MM.1S (cell line): ENCODE results near the gene MAPK10.

Experiments used
- DNase-seq: peaks from one replicate; pipeline ENCODE4 v3.0.0-alpha.2; 2015
- H2AFZ ChIP-seq: fragments of 300-600 bp; sonication (generic); 2 replicates; pipeline ENCODE4 v1.6.0; 2016; ENCODE audit warnings: antibody characterized with exemption, low read length
- H3F3A ChIP-seq: fragments of 300-600 bp; sonication (generic); 2 replicates; pipeline ENCODE4 v1.6.1; 2016; ENCODE audit warnings: mild to moderate bottlenecking, antibody characterized with exemption, low read length, moderate library complexity, mixed read lengths; ENCODE audit not compliant: insufficient read depth
- H3K27ac ChIP-seq: fragments of 300-600 bp; sonication (generic); 2 replicates; pipeline ENCODE4 v1.5.1; 2016; ENCODE audit warnings: mild to moderate bottlenecking, low read length
- H3K27me3 ChIP-seq: fragments of 300-600 bp; sonication (generic); replicated peaks from 2 replicates; pipeline ENCODE4 v1.6.0; 2016; ENCODE audit warnings: low read length; ENCODE audit not compliant: insufficient read depth
- H3K36me3 ChIP-seq: fragments of 300-600 bp; sonication (generic); replicated peaks from 2 replicates; pipeline ENCODE4 v1.6.1; 2016; ENCODE audit warnings: mild to moderate bottlenecking, low read length, mixed read lengths; ENCODE audit not compliant: insufficient read depth
- H3K4me1 ChIP-seq: fragments of 300-600 bp; sonication (generic); 2 replicates; pipeline ENCODE4 v1.6.1; 2016; ENCODE audit warnings: low read length, mixed read lengths
- H3K4me2 ChIP-seq: fragments of 300-600 bp; sonication (generic); 2 replicates; pipeline ENCODE4 v1.6.0; 2016; ENCODE audit warnings: low read depth, low read length
- H3K4me3 ChIP-seq: fragments of 300-600 bp; sonication (generic); 2 replicates; pipeline ENCODE4 v1.5.1; 2016; ENCODE audit warnings: low read length, mixed read lengths
- H3K79me2 ChIP-seq: fragments of 300-600 bp; sonication (generic); 2 replicates; pipeline ENCODE4 v1.6.1; 2016; ENCODE audit warnings: mixed run types, low read length, mixed read lengths
- H3K9ac ChIP-seq: fragments of 300-600 bp; sonication (generic); 2 replicates; pipeline ENCODE4 v1.6.1; 2016; ENCODE audit warnings: low read length, mixed read lengths
- H3K9me2 ChIP-seq: fragments of 300-600 bp; sonication (generic); replicated peaks from 2 replicates; pipeline ENCODE4 v1.6.1; 2016; ENCODE audit warnings: mild to moderate bottlenecking, low read length, mixed read lengths; ENCODE audit not compliant: insufficient read depth
- H3K9me3 ChIP-seq: fragments of 300-600 bp; sonication (generic); replicated peaks from 2 replicates; pipeline ENCODE4 v1.6.1; 2016; ENCODE audit warnings: mild to moderate bottlenecking, low read length, mixed read lengths; ENCODE audit not compliant: insufficient read depth
- H4K20me1 ChIP-seq: fragments of 300-600 bp; sonication (generic); 2 replicates; pipeline ENCODE4 v1.6.1; 2016; ENCODE audit warnings: mild to moderate bottlenecking, low read length, moderate library complexity, mixed read lengths; ENCODE audit not compliant: insufficient read depth
- CTCF ChIP-seq: fragments of 300-600 bp; sonication (generic); IDR thresholded peaks from 2 replicates; pipeline ENCODE4 v1.5.1; 2016; ENCODE audit warnings: antibody characterized with exemption, low read length, mixed read lengths
- EZH2 ChIP-seq: fragments of 300-600 bp; sonication (generic); optimal IDR thresholded peaks from 2 replicates; pipeline ENCODE3; 2017; ENCODE audit warnings: low read depth, mild to moderate bottlenecking, antibody characterized with exemption, low read length, mixed read lengths
- EZH2phosphoT487 ChIP-seq: fragments of 300-600 bp; sonication (generic); IDR thresholded peaks from 2 replicates; pipeline ENCODE4 v1.6.1; 2018; ENCODE audit warnings: antibody characterized with exemption, low read length

MAPK10 gene

DNA sequence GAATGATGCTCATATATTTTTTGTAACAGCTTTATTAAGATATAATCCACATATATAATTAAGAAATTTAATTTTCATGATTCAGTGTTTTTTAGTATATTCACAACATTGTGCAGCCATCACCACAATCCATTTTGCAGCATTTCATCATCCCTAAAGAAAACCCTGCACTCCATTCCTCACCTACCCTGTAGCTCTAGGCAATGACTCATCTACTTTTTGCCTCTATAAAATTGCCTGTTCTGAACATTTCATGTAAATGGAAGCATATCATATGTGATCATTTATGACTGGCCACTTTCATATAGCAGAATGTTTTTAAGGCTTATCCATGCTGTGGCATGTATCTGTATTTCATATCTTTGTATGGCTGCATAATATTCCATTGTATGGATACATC, 339.9 kb downstream of the MAPK10 start:
- Histone ChIP-seq H2AFZ (no peak overlapping the region), H3K4me2 (no peak overlapping the region), H3K9me3 (no peaks in the 10 kb centered on the region), H3K9me2 (no peaks in the 10 kb centered on the region), H3K4me3 (no peak overlapping the region), H3F3A (no peaks in the 10 kb centered on the region), H3K4me1 (no peaks in the 10 kb centered on the region), H3K27ac (no peak overlapping the region), H3K36me3 (no peaks in the 10 kb centered on the region), H3K79me2 (no peaks in the 10 kb centered on the region), H3K27me3 (no peaks in the 10 kb centered on the region), H3K9ac (no peak overlapping the region), H4K20me1 (no peaks in the 10 kb centered on the region)
- DNase-seq, result no peak
- no peak for TF ChIP-seq EZH2
- no peak for TF ChIP-seq CTCF
- TF ChIP-seq EZH2phosphoT487, result no peak

GRCh38 chr4:86019362-86019761, 340.5 kb downstream of the MAPK10 start:
- no peak overlapping the region for H3K27ac ChIP-seq
- no peaks in the 10 kb centered on the region for H3K27me3 ChIP-seq
- H4K20me1 ChIP-seq, result no peaks in the 10 kb centered on the region
- H3K9ac ChIP-seq, result no peak overlapping the region
- no peaks in the 10 kb centered on the region for H3K79me2 ChIP-seq
- H3K4me3 ChIP-seq, result no peak overlapping the region
- no peaks in the 10 kb centered on the region for H3K36me3 ChIP-seq
- H3F3A ChIP-seq, result no peaks in the 10 kb centered on the region
- H3K4me1 ChIP-seq, result no peaks in the 10 kb centered on the region
- no peaks in the 10 kb centered on the region for H3K9me3 ChIP-seq
- no peak for DNase-seq
- no peak overlapping the region for H2AFZ ChIP-seq
- TF ChIP-seq EZH2 (no peak), EZH2phosphoT487 (no peak), CTCF (no peak)
- H3K9me2 ChIP-seq, result no peaks in the 10 kb centered on the region
- H3K4me2 ChIP-seq, result no peak overlapping the region

DNA sequence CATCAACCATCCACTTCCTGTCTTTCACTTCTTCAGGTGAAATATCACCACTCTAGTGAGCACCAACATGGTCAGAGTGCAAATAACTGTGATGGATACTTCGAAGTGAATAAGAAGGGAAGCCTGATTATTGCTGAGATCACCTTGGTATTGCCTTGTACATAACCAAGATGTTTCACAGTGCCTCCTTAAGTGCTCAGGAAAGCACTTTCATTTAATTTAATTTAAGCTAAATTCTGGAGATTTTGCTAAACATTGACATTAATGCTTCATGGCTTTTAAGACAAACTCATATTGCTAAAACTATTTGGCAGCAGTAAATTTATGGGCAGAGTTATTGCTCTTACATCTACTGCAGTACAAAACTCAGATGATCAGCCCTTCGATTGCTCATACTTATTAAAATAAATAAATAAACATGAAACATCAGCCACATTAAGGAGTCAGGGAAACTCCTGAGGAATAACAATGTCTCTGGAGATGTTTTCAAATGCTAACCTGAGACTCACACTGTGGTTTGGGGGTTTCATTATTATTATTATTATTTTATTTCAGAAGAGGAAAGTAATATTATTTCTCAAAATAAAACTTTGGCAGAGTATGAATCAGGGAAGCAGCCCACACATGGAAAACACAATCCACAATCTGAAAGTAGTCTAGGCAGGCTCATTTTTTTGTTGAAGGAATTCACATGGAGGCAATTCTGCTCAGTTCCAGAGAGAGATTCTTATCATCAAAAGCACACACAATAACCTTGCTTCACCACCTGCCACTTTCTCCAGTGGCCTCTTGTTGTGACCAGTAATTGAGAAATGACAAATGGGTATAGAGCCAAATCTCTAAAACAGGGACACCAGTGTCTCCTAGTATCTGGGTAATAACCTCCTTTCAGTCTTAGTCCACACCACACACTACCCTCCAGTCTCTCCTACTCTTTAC, 344.2 kb downstream of the MAPK10 start:
- Histone ChIP-seq H3K9me2 (no peaks in the 10 kb centered on the region), H3K79me2 (no peaks in the 10 kb centered on the region), H3F3A (no peaks in the 10 kb centered on the region), H3K27ac (no peak overlapping the region), H3K36me3 (no peaks in the 10 kb centered on the region), H3K9ac (no peak overlapping the region), H3K9me3 (no peaks in the 10 kb centered on the region), H2AFZ (no peak overlapping the region), H3K4me1 (no peaks in the 10 kb centered on the region), H3K27me3 (no peaks in the 10 kb centered on the region), H3K4me3 (no peak overlapping the region), H3K4me2 (no peak overlapping the region), H4K20me1 (no peaks in the 10 kb centered on the region)
- DNase-seq, result no peak
- TF ChIP-seq EZH2phosphoT487 (no peak), CTCF (no peak), EZH2 (no peak)
